HCEC 1CT (cell line): Measurements from ENCODE around the gene SEMA3C.

Source experiments
- DNase-seq: peaks from one replicate; pipeline ENCODE4 v3.0.0-alpha.2; 2017

SEMA3C gene

GRCh38 chr7:80847027-80847426, 71.8 kb downstream of the SEMA3C start:
- no peak for DNase-seq

- no peak for DNase-seq
These were observed 73.9 kb downstream of the SEMA3C start for GRCh38 chr7:80844916-80845315.

DNA sequence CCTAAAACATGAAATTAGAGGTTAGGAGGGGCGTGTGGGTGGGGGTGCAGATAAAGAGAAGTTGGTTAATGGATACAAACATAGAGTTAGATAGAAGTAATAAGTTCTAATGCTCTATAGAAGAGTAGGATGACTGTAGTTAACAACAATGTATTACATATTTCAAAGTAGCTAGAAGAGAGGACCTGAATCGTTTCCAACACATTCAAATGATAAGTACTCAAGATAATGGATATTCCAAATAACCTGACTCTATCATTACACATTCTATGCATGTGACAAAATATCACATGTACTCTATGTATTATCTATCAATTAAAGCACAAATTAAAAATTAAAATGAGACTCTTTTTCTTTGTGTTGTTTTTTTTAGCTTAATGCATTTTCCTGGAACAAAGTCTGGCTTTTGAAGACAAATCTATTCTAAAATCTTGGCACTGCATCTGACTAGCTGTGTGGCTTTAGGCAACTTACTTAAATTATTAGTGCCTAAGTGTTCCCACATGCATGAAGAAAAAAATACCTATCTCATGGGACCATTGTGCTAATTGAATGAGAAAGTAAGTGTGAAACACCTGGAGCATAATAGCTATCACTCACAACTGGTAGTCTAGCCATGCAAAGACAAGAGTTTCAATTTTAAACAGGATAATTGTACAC, 75.7 kb downstream of the SEMA3C start:
- DNase-seq: no peak

- no peak for DNase-seq
These were observed 76.6 kb downstream of the SEMA3C start for GRCh38 chr7:80842022-80842790.

DNA sequence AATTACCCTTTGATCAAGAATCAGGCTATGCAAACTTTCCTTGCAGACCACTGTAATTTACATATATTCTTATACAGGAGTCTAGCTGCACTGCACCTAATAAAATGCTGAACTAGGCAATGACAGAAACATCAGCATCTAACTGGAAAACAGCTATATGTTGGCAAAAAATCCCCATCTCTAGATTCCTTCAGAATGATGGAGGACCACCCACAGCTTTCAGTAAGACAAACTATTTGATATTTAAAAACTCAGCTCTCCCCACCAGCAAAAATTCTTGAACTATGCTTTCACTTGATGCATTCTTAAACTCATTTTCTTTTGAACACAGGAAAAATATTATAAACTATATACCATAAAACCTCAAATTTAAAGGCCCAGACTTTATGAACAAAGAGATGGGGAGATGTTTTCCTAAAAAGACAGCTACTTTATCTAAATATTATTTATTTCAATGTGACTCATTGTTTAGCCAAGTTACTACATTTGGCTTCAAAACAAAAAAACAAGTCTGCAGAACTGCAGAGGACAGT, 77.4 kb downstream of the SEMA3C start:
- peak; percentile 28 for DNase-seq

DNA sequence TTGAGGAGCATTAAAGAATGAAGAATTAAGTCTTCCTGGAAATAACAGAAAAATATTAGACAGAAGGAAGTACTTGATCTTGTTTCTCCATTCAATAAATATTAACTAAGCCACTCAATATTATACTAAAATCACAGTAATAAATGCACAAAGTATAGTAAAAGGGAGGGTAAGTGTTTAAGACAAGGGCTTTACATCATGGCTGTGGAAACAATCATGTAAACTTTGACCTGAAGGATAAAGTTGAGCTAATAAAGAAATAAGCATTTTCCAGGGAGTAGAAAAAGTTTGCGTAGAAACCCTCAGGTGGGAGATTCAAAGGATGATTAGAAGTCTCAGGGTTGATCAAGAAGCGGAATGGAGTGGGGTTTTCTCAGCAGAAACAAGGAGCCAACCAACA, 78.2 kb downstream of the SEMA3C start:
- DNase-seq: no peak

DNA sequence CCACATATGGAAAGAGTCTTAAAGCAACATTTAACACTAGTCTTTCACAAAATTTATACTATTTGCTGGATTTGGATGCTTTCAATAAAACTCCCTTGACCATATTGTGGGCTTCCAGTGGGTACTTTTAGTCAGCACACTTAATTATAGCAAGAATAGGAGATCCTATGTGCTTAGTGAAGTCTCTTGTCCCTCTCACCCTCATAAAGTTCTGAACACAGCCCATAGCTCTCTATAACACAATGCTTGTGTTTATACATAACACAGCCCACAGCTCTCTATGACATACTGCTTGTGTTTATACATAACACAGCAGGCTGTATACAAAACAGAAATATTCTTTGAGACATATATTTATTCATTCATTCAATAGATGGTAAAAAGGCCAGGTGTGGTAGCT, 79.0 kb downstream of the SEMA3C start:
- DNase-seq: no peak

- DNase-seq: no peak
These were observed 80.2 kb downstream of the SEMA3C start for GRCh38 chr7:80838643-80839042.

GRCh38 chr7:80837345-80837744, 81.5 kb downstream of the SEMA3C start:
- DNase-seq: no peak

GRCh38 chr7:80835251-80835650, 83.6 kb downstream of the SEMA3C start:
- DNase-seq: no peak

DNA sequence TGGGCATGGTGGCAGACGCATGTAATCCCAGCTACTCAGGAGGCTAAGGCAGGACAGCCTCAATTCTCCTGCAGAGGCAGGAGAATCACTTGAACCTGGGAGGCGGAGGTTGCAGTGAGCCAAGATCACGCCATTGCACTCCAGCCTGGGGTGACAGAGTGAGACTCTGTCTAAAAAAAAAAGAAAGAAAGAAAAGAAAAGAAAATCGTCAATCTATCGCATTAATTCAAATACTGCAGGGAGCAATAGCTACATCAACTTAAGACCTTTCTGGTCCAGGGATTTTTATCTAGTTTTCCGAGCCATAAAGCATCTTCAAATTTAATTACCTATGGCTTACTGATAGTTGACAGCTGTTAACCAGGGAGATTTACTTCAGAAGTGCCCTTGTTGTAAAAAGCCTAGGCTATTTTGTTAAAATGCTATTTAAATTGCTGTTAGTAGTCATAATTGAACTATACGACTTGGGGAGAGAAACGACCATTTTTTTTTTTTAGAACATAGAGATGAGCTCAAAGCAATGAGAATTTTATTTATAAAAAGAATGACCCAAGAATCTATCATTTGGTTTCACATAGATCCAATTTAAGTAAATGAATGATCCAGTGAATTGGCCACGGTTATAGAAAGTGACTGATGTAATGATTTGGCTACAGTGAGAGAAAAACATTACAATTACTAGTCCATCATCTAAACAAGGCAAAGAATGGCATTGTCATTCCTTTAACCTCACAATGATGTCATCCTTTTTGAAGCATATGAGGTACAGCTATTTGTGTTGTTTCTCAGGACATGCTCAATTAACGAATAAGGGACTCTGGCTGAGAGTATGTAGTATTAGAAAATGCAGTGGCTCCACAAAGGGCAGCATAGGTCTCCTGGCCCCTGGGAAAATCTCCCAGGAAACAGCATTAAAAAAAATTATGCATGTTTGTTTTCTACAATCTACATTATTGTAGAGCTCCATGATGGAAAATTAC, 85.3 kb downstream of the SEMA3C start:
- DNase-seq: peak; percentile 46

- DNase-seq: peak; percentile 40
These were observed 86.8 kb downstream of the SEMA3C start for GRCh38 chr7:80832006-80832405.

GRCh38 chr7:80830584-80831285, 88.1 kb downstream of the SEMA3C start:
- DNase-seq: peak; percentile 42

GRCh38 chr7:80830010-80830409, 88.8 kb downstream of the SEMA3C start:
- DNase-seq: no peak

DNA sequence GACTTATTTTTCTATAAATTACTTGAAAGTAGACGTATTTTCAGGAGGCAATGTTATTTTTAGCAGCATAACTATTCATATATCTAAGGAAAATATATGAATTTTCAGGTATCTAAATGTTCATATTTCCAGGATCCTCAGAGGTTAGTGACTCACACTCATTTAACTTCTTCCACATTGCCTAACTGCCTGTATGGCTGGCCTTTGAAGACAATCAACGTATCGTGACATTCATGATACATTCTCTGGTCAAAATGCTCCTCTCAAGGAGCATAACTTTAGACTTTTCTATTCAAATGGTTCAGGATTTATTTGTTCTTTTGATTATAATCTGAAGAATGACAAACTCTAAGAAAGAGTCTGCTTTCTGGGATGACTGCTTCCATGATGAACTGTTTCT, 89.3 kb downstream of the SEMA3C start:
- no peak for DNase-seq

DNA sequence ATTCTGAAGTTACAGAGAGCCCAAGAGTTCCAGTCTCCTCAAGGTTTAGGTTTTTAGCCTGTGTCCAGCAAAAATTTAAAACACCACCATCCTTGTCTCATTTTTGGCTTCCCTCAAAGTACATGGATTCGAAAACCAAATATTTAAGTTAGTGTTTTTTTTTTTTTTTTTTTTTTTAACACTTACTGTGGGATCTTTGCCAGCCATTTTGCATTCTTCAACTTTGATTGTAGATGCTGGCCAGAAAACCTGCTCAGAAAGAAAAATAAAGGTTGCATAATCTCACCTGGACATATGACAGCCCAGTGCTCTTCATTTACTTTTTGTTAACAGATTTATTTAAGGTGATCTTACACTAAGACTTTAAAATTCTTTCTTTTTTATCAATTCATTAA, 91.6 kb downstream of the SEMA3C start:
- DNase-seq: no peak

- DNase-seq: peak; percentile 42
These were observed 92.2 kb downstream of the SEMA3C start for GRCh38 chr7:80826520-80827238.

- no peak for DNase-seq
These were observed 93.4 kb downstream of the SEMA3C start for GRCh38 chr7:80825499-80825898.

DNA sequence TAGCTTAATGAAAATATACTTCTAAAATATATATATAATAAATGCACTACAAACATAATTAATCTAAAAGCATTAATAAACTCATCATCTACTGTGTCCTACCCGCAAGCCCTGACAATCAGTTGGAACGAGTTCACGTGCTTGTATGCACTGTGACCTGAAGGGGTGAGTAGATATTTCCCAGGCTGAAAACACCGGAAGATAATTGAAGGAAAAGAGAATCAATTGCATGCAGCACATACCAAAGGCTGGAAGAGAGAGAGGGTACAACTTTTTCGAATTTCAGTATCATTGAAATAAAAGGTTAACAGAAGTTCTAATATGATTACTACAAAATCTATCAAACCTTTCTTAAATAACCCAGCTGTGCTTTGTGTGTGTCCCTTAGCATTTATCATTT, 94.6 kb downstream of the SEMA3C start:
- no peak for DNase-seq

DNA sequence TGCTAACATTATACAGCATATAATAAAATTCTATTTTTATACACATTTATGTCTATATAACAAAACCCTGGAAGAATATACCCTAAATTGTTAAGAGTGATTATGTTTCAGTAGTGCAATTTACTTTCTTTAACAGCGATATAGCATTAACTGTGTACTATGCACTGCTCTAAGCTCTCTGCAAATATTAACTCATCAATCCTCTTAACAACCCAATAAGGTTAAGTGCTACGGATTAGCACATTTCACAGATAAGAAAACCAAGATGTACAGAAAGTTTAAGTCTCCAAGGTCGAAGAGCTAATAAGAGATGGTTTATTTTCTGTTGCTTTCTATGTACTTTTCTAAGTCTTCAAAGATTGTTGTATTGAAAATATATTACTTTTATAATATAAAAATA, 95.8 kb downstream of the SEMA3C start:
- DNase-seq: no peak

GRCh38 chr7:80821771-80822319, 97.0 kb downstream of the SEMA3C start:
- no peak for DNase-seq

DNA sequence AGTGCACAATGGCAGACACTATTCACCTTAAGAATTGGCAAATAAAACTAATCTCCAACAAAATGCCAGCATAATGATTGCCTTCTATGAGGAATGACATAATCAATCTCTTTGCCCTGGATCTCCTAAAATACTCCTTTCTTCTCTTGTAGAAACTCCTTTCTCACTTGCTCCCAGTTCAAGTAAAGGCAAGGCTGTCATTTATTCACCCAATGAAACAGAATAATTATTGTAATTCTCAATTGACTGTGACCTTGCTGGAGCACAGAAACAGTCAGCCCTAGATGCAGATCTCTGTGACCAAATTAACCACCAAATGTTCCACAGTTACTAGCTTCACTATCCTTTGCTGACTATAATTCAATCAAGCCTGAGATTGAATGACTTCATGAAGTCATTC, 99.3 kb downstream of the SEMA3C start:
- DNase-seq: no peak
